B cell (primary cell): ENCODE data around the gene CRYBG2. TPM values are rescaled to one million over a fixed set of nuclear protein-coding genes. Genes with fewer than 3 reads are reported as not detected.
A peak's percentile ranks its signal among the peaks of the same experiment; 100 is the strongest.

Source experiments
- ATAC-seq: fragments of 200-7000 bp; cut with Tn5 transposase; one replicate; pipeline ENCODE4 v1.10.0; 2021; ENCODE audit warnings: low read depth, mild to moderate bottlenecking, moderate number of reproducible peaks, moderate library complexity
- CTCF ChIA-PET: fragments of 350-600 bp; sonication (Branson Sonifier 250); formaldehyde crosslinking; loops from one replicate; lab custom pipeline; 2021; ENCODE audit warnings: antibody characterized with exemption, inconsistent platforms; lab: Charles Lee
- POLR2A ChIA-PET: fragments of 350-600 bp; sonication (Branson Sonifier 250); formaldehyde crosslinking; loops from one replicate; lab custom pipeline; 2021; ENCODE audit warnings: antibody characterized with exemption; lab: Charles Lee
- DNase-seq: peaks from one replicate; pipeline ENCODE4 v3.0.0; 2013
- H2AFZ ChIP-seq: 2 replicates; pipeline ENCODE4 v1.6.1; 2012; ENCODE audit warnings: mild to moderate bottlenecking, low read depth, low read length; ENCODE audit not compliant: insufficient read depth, poor library complexity, severe bottlenecking
- H3K27ac ChIP-seq, 2 donors: 1 replicate in 1 of 2; 2 replicates in 1 of 2; pipeline ENCODE4 v1.5.1; 2012 to 2013; ENCODE audit warnings: low read length in 2 of 2, mild to moderate bottlenecking in 2 of 2, moderate library complexity in 1 of 2
- H3K27me3 ChIP-seq, 4 experiments: fragments of 200-600 bp in 1 of 4; sonication (generic) in 1 of 4; replicated peaks in 1 of 4; 1 replicate in 2 of 4; 2 replicates in 2 of 4; pipeline versions ENCODE4 v1.6.1 to v1.7.0; 2013 to 2016; ENCODE audit warnings: low read length in 3 of 4, mild to moderate bottlenecking in 2 of 4, mixed read lengths in 1 of 4, moderate library complexity in 1 of 4; ENCODE audit not compliant: insufficient read depth in 4 of 4, control insufficient read depth in 3 of 4; ENCODE audit errors: control extremely low read depth in 1 of 4
- H3K36me3 ChIP-seq, 2 experiments: replicated peaks in 1 of 2; 1 replicate in 1 of 2; 2 replicates in 1 of 2; pipeline versions ENCODE4 v1.6.1 to v1.7.1; 2013; ENCODE audit warnings: low read length in 1 of 2; ENCODE audit not compliant: insufficient read depth in 2 of 2, control insufficient read depth in 1 of 2; ENCODE audit errors: control extremely low read depth in 1 of 2, extremely low read depth in 1 of 2
- H3K4me1 ChIP-seq, 2 donors: fragments of 200-600 bp in 1 of 2; sonication (generic) in 1 of 2; 1 replicate in 1 of 2; 2 replicates in 1 of 2; pipeline versions ENCODE4 v1.5.1 to v1.6.1; 2013 to 2017; ENCODE audit warnings: low read length in 2 of 2; ENCODE audit not compliant: control insufficient read depth in 2 of 2, insufficient read depth in 2 of 2
- H3K4me2 ChIP-seq: replicated peaks from 2 replicates; pipeline ENCODE3; 2012; ENCODE audit warnings: mild to moderate bottlenecking, low read depth, low read length; ENCODE audit not compliant: poor library complexity, severe bottlenecking
- H3K4me3 ChIP-seq, 5 experiments: fragments of 200-600 bp in 1 of 5; sonication (generic) in 1 of 5; 1 replicate in 3 of 5; 2 replicates in 2 of 5; pipeline versions ENCODE4 v1.5.1 to v1.7.0; 2011 to 2016; ENCODE audit warnings: low read length in 4 of 5, mild to moderate bottlenecking in 4 of 5, low read depth in 2 of 5, control low read depth in 1 of 5, moderate library complexity in 1 of 5; ENCODE audit not compliant: insufficient read depth in 1 of 5; ENCODE audit errors: control extremely low read depth in 1 of 5, extremely low read depth in 1 of 5
- H3K79me2 ChIP-seq: fragments of 200-600 bp; sonication (generic); one replicate; pipeline ENCODE4 v1.6.0; 2016; ENCODE audit warnings: low read length; ENCODE audit not compliant: control insufficient read depth, insufficient read depth
- H3K9ac ChIP-seq: fragments of 200-600 bp; sonication (generic); 2 replicates; pipeline ENCODE4 v1.6.1; 2017; ENCODE audit warnings: mild to moderate bottlenecking, low read length, moderate library complexity
- H3K9me3 ChIP-seq, 3 donors: one replicate each; pipeline versions ENCODE4 v1.6.1 to v1.7.1; 2013; ENCODE audit warnings: low read length in 2 of 3; ENCODE audit not compliant: control insufficient read depth in 2 of 3, insufficient read depth in 1 of 3; ENCODE audit errors: control extremely low read depth in 1 of 3
- H4K20me1 ChIP-seq: 2 replicates; pipeline ENCODE4 v1.6.0; 2012; ENCODE audit warnings: mild to moderate bottlenecking, low read length; ENCODE audit not compliant: insufficient read depth, control insufficient read depth, poor library complexity, severe bottlenecking
- H3K27ac Mint-ChIP-seq: one replicate; pipeline ENCODE4 v1.8.0; 2021; ENCODE audit warnings: mixed read lengths
- H3K27me3 Mint-ChIP-seq: one replicate; pipeline ENCODE4 v1.8.0; 2021; ENCODE audit warnings: mixed read lengths
- H3K4me1 Mint-ChIP-seq: one replicate; pipeline ENCODE4 v1.8.0; 2021; ENCODE audit warnings: mixed read lengths
- H3K4me3 Mint-ChIP-seq: one replicate; pipeline ENCODE4 v1.8.0; 2021; ENCODE audit warnings: mixed read lengths
- H3K9me3 Mint-ChIP-seq: one replicate; pipeline ENCODE4 v1.8.0; 2022; ENCODE audit warnings: mixed read lengths; ENCODE audit not compliant: insufficient read depth
- EZH2 ChIP-seq: IDR thresholded peaks from 2 replicates; pipeline ENCODE4 v1.6.1; 2012; ENCODE audit warnings: borderline replicate concordance, low read depth, mild to moderate bottlenecking, moderate library complexity, low read length; ENCODE audit not compliant: insufficient read depth, poor library complexity, severe bottlenecking
- WGBS: methylation state at CpG from one replicate; pipeline ENCODE4 v1.1.5; 2013; ENCODE audit warnings: missing lambda C conversion rate; ENCODE audit not compliant: insufficient coverage; 5-methylcytosine and 5-hydroxymethylcytosine counted together
- intact Hi-C: fragments of 100-400 bp; cut with micrococcal nuclease; formaldehyde crosslinking; loops from one replicate; pipeline ENCODE4 v1.10.0; 2022
- polyA plus RNA-seq: library from polyadenylated mRNA; depleted of rRNA; stranded (reverse); fragments of >200 nt; gene quantifications from 2 replicates; pipeline ENCODE4 v1.2.3, GENCODE V29; 2012
- total RNA-seq, 2 donors: library from RNA; stranded (reverse); fragments of 120-200 nt in 1 of 2; gene quantifications; 1 replicate in 1 of 2; 2 replicates in 1 of 2; pipeline versions ENCODE4 v1.2.3 to v1.2.4, GENCODE V29; 2013 to 2022
- TF ChIP-seq, protein P1 (sequence below): fragments of 200-600 bp; IDR thresholded peaks from one replicate; pipeline ENCODE4 v1.8.0; 2022; ENCODE audit warnings: antibody characterized with exemption, mild to moderate bottlenecking

CRYBG2 gene
- total and polyA plus RNA-seq, 2 donors (not counting 1 experiment from before 2014, with no cell fraction given), result 3.3 to 5.3 TPM

DNA sequence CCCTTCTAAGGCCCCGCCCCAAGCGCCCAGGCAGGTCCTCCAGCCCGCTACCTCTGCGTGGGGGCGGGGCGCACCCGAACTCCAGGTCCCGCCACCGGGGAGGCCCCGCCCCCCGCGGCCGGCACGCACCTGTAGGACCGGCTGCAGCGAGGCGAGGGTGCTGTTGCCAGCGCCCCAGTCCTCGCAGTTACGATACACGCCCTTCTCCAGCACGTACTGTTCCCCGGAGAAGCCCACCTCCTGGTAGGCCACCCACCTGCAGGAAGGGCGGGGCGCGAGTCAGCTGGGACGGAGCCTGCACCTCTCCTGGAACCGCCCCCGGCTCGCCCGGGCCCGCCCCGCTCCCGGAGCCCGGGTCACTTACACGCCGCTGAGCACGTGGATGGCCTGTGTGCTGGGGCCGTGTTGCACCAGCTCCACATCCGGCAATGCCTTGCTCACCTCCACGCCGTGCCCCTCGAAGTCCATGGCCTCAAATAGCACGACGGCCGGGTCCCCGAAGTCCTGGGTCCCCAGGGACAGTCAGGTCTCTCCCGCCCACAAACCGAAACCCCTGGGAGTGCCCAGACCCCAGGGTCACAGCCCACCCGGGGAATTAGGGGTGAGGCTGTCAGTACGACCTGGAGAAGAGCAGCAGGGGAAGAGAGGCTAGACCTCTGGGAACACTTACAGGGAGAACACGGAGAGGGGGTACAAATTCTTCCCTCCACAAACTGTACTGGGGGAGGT, 17.3 kb downstream of the CRYBG2 start:
- H3K9me3 Mint-ChIP-seq, result no peaks in the 10 kb centered on the region
- intact Hi-C loops, result loop anchor here (1.0 kb wide), 3 partner anchors 15 to 102 kb away; partner anchors contain the start of gene CEP85

More for the DNA sequence above, 17.3 kb downstream of the CRYBG2 start:
- no peaks in the 10 kb centered on the region for H3K36me3 ChIP-seq
- H3K27me3 ChIP-seq, result no peaks in the 10 kb centered on the region
- H3K4me1 Mint-ChIP-seq, result peaks cover 13% of the 10 kb centered on the region
- H3K4me3 ChIP-seq, result peak overlapping the region in 4 of 5 experiments; percentile 56 to 72 (median 65)
- no peak overlapping the region for H3K27ac ChIP-seq
- peak; percentile 96 for ATAC-seq
- peak overlapping the region; percentile 61 for H3K27ac Mint-ChIP-seq
- no peaks in the 10 kb centered on the region for H3K27me3 Mint-ChIP-seq
- peak overlapping the region; percentile 82 for H2AFZ ChIP-seq
- H3K4me3 Mint-ChIP-seq, result peak overlapping the region; percentile 95
- no peaks in the 10 kb centered on the region for H3K79me2 ChIP-seq
- peak overlapping the region; percentile 67 for H3K9ac ChIP-seq
- 11% methylated on average over 51 of the region's 52 CpGs for whole genome bisulfite sequencing
- peak overlapping the region; percentile 93 for H3K4me2 ChIP-seq
- H4K20me1 ChIP-seq, result no peaks in the 10 kb centered on the region
- POLR2A ChIA-PET, result interaction anchor here (0.7 to 1.1 kb wide), 2 partner anchors 15 to 52 kb away, joined by 3 to 4 read pairs; no protein-coding TSS in a partner anchor
- H3K4me1 ChIP-seq, result peaks cover 8 to 14% of the 10 kb centered on the region in 2 donors
- peak; percentile 91 for DNase-seq
- CTCF ChIA-PET, result interaction anchor here (0.6 to 2.2 kb wide), 6 partner anchors 15 to 191 kb away, joined by 3 to 6 read pairs (median 3); partner anchors contain the start of gene CEP85
- no peaks in the 10 kb centered on the region for H3K9me3 ChIP-seq
- no peak for TF ChIP-seq EZH2
- TF ChIP-seq, protein P1, sequence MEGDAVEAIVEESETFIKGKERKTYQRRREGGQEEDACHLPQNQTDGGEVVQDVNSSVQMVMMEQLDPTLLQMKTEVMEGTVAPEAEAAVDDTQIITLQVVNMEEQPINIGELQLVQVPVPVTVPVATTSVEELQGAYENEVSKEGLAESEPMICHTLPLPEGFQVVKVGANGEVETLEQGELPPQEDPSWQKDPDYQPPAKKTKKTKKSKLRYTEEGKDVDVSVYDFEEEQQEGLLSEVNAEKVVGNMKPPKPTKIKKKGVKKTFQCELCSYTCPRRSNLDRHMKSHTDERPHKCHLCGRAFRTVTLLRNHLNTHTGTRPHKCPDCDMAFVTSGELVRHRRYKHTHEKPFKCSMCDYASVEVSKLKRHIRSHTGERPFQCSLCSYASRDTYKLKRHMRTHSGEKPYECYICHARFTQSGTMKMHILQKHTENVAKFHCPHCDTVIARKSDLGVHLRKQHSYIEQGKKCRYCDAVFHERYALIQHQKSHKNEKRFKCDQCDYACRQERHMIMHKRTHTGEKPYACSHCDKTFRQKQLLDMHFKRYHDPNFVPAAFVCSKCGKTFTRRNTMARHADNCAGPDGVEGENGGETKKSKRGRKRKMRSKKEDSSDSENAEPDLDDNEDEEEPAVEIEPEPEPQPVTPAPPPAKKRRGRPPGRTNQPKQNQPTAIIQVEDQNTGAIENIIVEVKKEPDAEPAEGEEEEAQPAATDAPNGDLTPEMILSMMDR, result no peak
